H1 (cell line): Measurements from ENCODE around the gene PACS1. TPM values are rescaled to one million over a fixed set of nuclear protein-coding genes. Genes with fewer than 3 reads are reported as not detected.

ENCODE experiments used
- CTCF ChIA-PET: fragments of 300-600 bp; sonication (Branson Sonifier 250); formaldehyde crosslinking; loops from one replicate; lab custom pipeline; 2021; ENCODE audit not compliant: partially characterized antibody; lab: Charles Lee
- POLR2A ChIA-PET: fragments of 300-600 bp; sonication (Branson Sonifier 250); formaldehyde crosslinking; loops from one replicate; lab custom pipeline; 2021; ENCODE audit warnings: inconsistent platforms; ENCODE audit not compliant: partially characterized antibody; lab: Charles Lee
- DNase-seq, 2 experiments: peaks; one replicate each; pipeline versions ENCODE4 v3.0.0 to v3.0.0-alpha.2; 2010 to 2022; ENCODE audit warnings: low spot score in 2 of 2, low read depth in 1 of 2, mixed read lengths in 1 of 2
- FAIRE-seq: peaks from 2 replicates; lab custom pipeline; 2011; peaks lifted over from hg19 to GRCh38; lab: Jason Lieb, UNC
- H2AFZ ChIP-seq: 2 replicates; pipeline ENCODE4 v1.8.1; 2012; ENCODE audit warnings: low read length, inconsistent platforms
- H2AK5ac ChIP-seq: 2 replicates; pipeline ENCODE4 v1.6.1; 2013; ENCODE audit warnings: low read depth, low read length
- H2BK120ac ChIP-seq: replicated peaks from 2 replicates; pipeline ENCODE3; 2013; ENCODE audit warnings: low read depth, low read length, inconsistent platforms
- H2BK12ac ChIP-seq: 2 replicates; pipeline ENCODE4 v1.6.1; 2013; ENCODE audit warnings: low read depth, low read length
- H2BK15ac ChIP-seq: 2 replicates; pipeline ENCODE4 v1.6.1; 2013; ENCODE audit warnings: low read length
- H2BK20ac ChIP-seq: 2 replicates; pipeline ENCODE4 v1.6.1; 2013; ENCODE audit warnings: low read length
- H2BK5ac ChIP-seq: 2 replicates; pipeline ENCODE4 v1.6.1; 2013; ENCODE audit warnings: low read depth, low read length
- H3K14ac ChIP-seq: 2 replicates; pipeline ENCODE4 v1.6.1; 2013; ENCODE audit warnings: inconsistent platforms; ENCODE audit not compliant: insufficient read length
- H3K18ac ChIP-seq: 2 replicates; pipeline ENCODE4 v1.6.1; 2013; ENCODE audit warnings: low read length; ENCODE audit errors: extremely low read depth
- H3K23ac ChIP-seq: 2 replicates; pipeline ENCODE4 v1.6.1; 2013; ENCODE audit warnings: inconsistent platforms; ENCODE audit not compliant: insufficient read length
- H3K23me2 ChIP-seq: 2 replicates; pipeline ENCODE4 v1.6.1; 2013; ENCODE audit warnings: low read depth, low read length
- H3K27ac ChIP-seq: 2 replicates; pipeline ENCODE4 v1.6.1; 2011; ENCODE audit warnings: low read depth, low read length, inconsistent platforms
- H3K27me3 ChIP-seq, 4 experiments: replicated peaks in 1 of 4; 1 replicate in 1 of 4; 2 replicates in 3 of 4; pipeline versions ENCODE4 v1.6.1 to v1.8.1; 2011 to 2013; ENCODE audit warnings: low read length in 3 of 4, mild to moderate bottlenecking in 3 of 4, inconsistent platforms in 2 of 4, mixed read lengths in 2 of 4, moderate library complexity in 1 of 4; ENCODE audit not compliant: control insufficient read depth in 3 of 4, insufficient read depth in 3 of 4; ENCODE audit errors: extremely low read depth in 1 of 4
- H3K36me3 ChIP-seq, 4 experiments: 2 replicates each; pipeline versions ENCODE4 v1.6.1 to v1.8.1; 2011 to 2013; ENCODE audit warnings: mild to moderate bottlenecking in 4 of 4, low read length in 3 of 4, moderate library complexity in 2 of 4, control low read depth in 1 of 4, inconsistent platforms in 1 of 4; ENCODE audit not compliant: insufficient read depth in 4 of 4, control insufficient read depth in 2 of 4
- H3K4ac ChIP-seq: replicated peaks from 2 replicates; pipeline ENCODE3; 2013; ENCODE audit warnings: low read length, low read depth, mixed read lengths, inconsistent platforms; ENCODE audit not compliant: insufficient read length
- H3K4me1 ChIP-seq, 4 experiments: replicated peaks in 1 of 4; 1 replicate in 1 of 4; 2 replicates in 3 of 4; pipeline versions ENCODE4 v1.6.1 to v1.8.1; 2011 to 2013; ENCODE audit warnings: low read length in 3 of 4, inconsistent platforms in 2 of 4, mixed read lengths in 1 of 4; ENCODE audit not compliant: insufficient read depth in 4 of 4, control insufficient read depth in 3 of 4
- H3K4me2 ChIP-seq, 2 experiments: 2 replicates each; pipeline versions ENCODE4 v1.6.1 to v1.8.1; 2011 to 2013; ENCODE audit warnings: low read depth in 2 of 2, low read length in 2 of 2, control low read depth in 1 of 2, inconsistent platforms in 1 of 2, mild to moderate bottlenecking in 1 of 2; ENCODE audit not compliant: insufficient read depth in 1 of 2
- H3K4me3 ChIP-seq, 4 experiments: fragments of 200-600, 300-600 bp in 1 of 4; sonication (generic), shearing (Covaris generic), sonication (Bioruptor Twin) in 1 of 4; 2 replicates each; pipeline versions ENCODE4 v1.5.1 to v1.8.1; 2011 to 2016; ENCODE audit warnings: low read length in 4 of 4, low read depth in 3 of 4, control low read depth in 2 of 4, inconsistent platforms in 2 of 4, mild to moderate bottlenecking in 2 of 4, mixed read lengths in 1 of 4, moderate library complexity in 1 of 4; ENCODE audit not compliant: insufficient read depth in 2 of 4; ENCODE audit errors: extremely low read depth in 1 of 4
- H3K56ac ChIP-seq: replicated peaks from 2 replicates; pipeline ENCODE3; 2013; ENCODE audit warnings: low read depth, mild to moderate bottlenecking, mixed read lengths, low read length, inconsistent platforms; ENCODE audit not compliant: insufficient read length
- H3K79me1 ChIP-seq: 2 replicates; pipeline ENCODE4 v1.6.1; 2013; ENCODE audit warnings: low read depth, low read length, control low read depth
- H3K79me2 ChIP-seq, 2 experiments: 2 replicates each; pipeline versions ENCODE4 v1.6.1 to v1.8.1; 2012 to 2013; ENCODE audit warnings: low read length in 2 of 2, mild to moderate bottlenecking in 2 of 2, inconsistent platforms in 1 of 2; ENCODE audit not compliant: insufficient read depth in 2 of 2, control insufficient read depth in 1 of 2
- H3K9ac ChIP-seq, 4 experiments: replicated peaks in 1 of 4; 1 replicate in 1 of 4; 2 replicates in 3 of 4; pipeline versions ENCODE4 v1.6.1 to v1.8.1; 2011 to 2013; ENCODE audit warnings: low read depth in 3 of 4, low read length in 3 of 4, control low read depth in 2 of 4, mild to moderate bottlenecking in 2 of 4, moderate library complexity in 2 of 4, inconsistent platforms in 1 of 4; ENCODE audit errors: extremely low read depth in 1 of 4
- H3K9me3 ChIP-seq, 2 experiments: 2 replicates each; pipeline versions ENCODE4 v1.6.1 to v1.8.1; 2012 to 2013; ENCODE audit warnings: mild to moderate bottlenecking in 2 of 2, moderate library complexity in 2 of 2, control low read depth in 1 of 2, inconsistent platforms in 1 of 2, low read depth in 1 of 2, low read length in 1 of 2, mixed read lengths in 1 of 2; ENCODE audit not compliant: insufficient read depth in 2 of 2
- H4K20me1 ChIP-seq, 2 experiments: replicated peaks in 1 of 2; 2 replicates each; pipeline versions ENCODE3 to v1.8.1; 2011 to 2013; ENCODE audit warnings: inconsistent platforms in 2 of 2, low read length in 2 of 2, mild to moderate bottlenecking in 1 of 2; ENCODE audit not compliant: insufficient read depth in 2 of 2, control insufficient read depth in 1 of 2
- H4K5ac ChIP-seq: 2 replicates; pipeline ENCODE4 v1.6.1; 2013; ENCODE audit warnings: low read length, low read depth, mixed read lengths, inconsistent platforms; ENCODE audit not compliant: insufficient read length
- H4K8ac ChIP-seq: 2 replicates; pipeline ENCODE4 v1.8.0; 2013; ENCODE audit warnings: mild to moderate bottlenecking, moderate library complexity, low read length, inconsistent platforms; ENCODE audit not compliant: insufficient read depth; ENCODE audit errors: extremely low read depth
- H4K91ac ChIP-seq: replicated peaks from 2 replicates; pipeline ENCODE3; 2013; ENCODE audit warnings: low read length, mixed read lengths, inconsistent platforms; ENCODE audit not compliant: insufficient read length
- BRCA1 ChIP-seq: IDR thresholded peaks from 2 replicates; pipeline ENCODE4 v1.6.1; 2012; ENCODE audit warnings: low read depth, low read length, improper control_type of control experiment
- GABPA ChIP-seq: IDR thresholded peaks from 2 replicates; pipeline ENCODE4 v1.6.1; 2011; ENCODE audit warnings: mild to moderate bottlenecking, low read length, moderate library complexity, borderline replicate concordance; ENCODE audit not compliant: insufficient read depth
- POLR2AphosphoS5 ChIP-seq: IDR thresholded peaks from 2 replicates; pipeline ENCODE4 v1.6.1; 2011; ENCODE audit warnings: low read depth, low read length
- RNF2 ChIP-seq: fragments of 200-900, 300-1000 bp; sonication (generic); IDR thresholded peaks from 2 replicates; pipeline ENCODE4 v1.7.1; 2016; ENCODE audit warnings: borderline replicate concordance, low read depth, mild to moderate bottlenecking, antibody characterized with exemption, low read length; ENCODE audit not compliant: poor library complexity, severe bottlenecking; ENCODE audit errors: missing control alignments
- WGBS, 2 experiments: shearing (Covaris generic) in 1 of 2; methylation state at CpG; one replicate each; pipeline versions ENCODE4 v1.1.6 to v1.1.7; 2013 to 2015; ENCODE audit warnings: low lambda C conversion rate in 2 of 2, mixed read lengths in 2 of 2, inconsistent platforms in 1 of 2, low coverage in 1 of 2, missing lambda C conversion rate in 1 of 2; ENCODE audit not compliant: insufficient replicate concordance in 2 of 2, insufficient coverage in 1 of 2, insufficient read length in 1 of 2; ENCODE audit errors: extremely low coverage in 1 of 2, missing lambda C conversion rate in 1 of 2; 5-methylcytosine and 5-hydroxymethylcytosine counted together
- polyA plus RNA-seq, 7 experiments: library from polyadenylated mRNA; depleted of rRNA in 3 of 7; stranded (reverse) in 5 of 7; unstranded in 2 of 7; fragments of >200 nt in 5 of 7; fragments of 200-250 nt in 2 of 7; gene quantifications; 1 replicate in 5 of 7; 2 replicates in 1 of 7; 4 replicates in 1 of 7; pipeline versions ENCODE4 v1.2.1 to v1.2.3, GENCODE V29; 2011 to 2013; ENCODE audit warnings: missing spikeins in 2 of 7, mixed read lengths in 2 of 7
- total RNA-seq: library from RNA; stranded (reverse); fragmentation: NEBNext Ultra II Directional; extraction: Animal tissue kit (Norgen Biotek cat#: 25700); gene quantifications from 2 replicates; pipeline ENCODE4 v1.2.1, GENCODE V29; 2021
- TF ChIP-seq, protein P1 (sequence below): IDR thresholded peaks from 2 replicates; pipeline ENCODE4 v1.6.1; 2011; ENCODE audit warnings: low read length, improper control_type of control experiment

The PACS1 gene
- total and polyA plus RNA-seq, 2 of the 8 experiments (the other 6 are each of a cell fraction or from before 2014, with no cell fraction given): 11.5 to 36.0 TPM

- H3K4me1 ChIP-seq: peaks cover 0 to 21% (median 16%) of the 10 kb centered on the region in 4 experiments; a peak in 5 of 7 replicates
- H2BK120ac ChIP-seq: no peak overlapping the region
- H3K4ac ChIP-seq: no peak overlapping the region
- no peak overlapping the region for H4K5ac ChIP-seq
- peaks cover 3% of the 10 kb centered on the region; the same call in 1 of the 2 replicates for H3K23me2 ChIP-seq
- H3K9ac ChIP-seq: no peak overlapping the region
- no peak overlapping the region for H4K91ac ChIP-seq
- peaks cover 5% of the 10 kb centered on the region for H3K79me1 ChIP-seq
- 97% methylated on average over 8 of the region's 14 CpGs; no CpG with 5 or more reads in 1 of the 2 experiments for WGBS, 2 experiments
- no peak overlapping the region for H2BK12ac ChIP-seq
- peaks cover 9 to 28% of the 10 kb centered on the region in 2 experiments for H4K20me1 ChIP-seq
- H3K27ac ChIP-seq: no peak overlapping the region
- no peak overlapping the region for H2BK15ac ChIP-seq
- H4K8ac ChIP-seq: no peak overlapping the region
- H3K18ac ChIP-seq: no peak overlapping the region
- peaks cover 0 to 4% (median under 1%) of the 10 kb centered on the region in 4 experiments; a peak in 2 of 7 replicates for H3K27me3 ChIP-seq
- H3K23ac ChIP-seq: no peak overlapping the region
- ChIA-PET CTCF (interaction anchor here (0.5 to 5.2 kb wide), 18 partner anchors 7 to 697 kb away, joined by 3 to 48 read pairs (median 4); partner anchors contain the start of genes MRPL11, RAB1B, RIN1 and TMEM151A), POLR2A (interaction anchor here (0.8 to 7.9 kb wide), 9 partner anchors 8 to 62 kb away, joined by 3 to 125 read pairs (median 4); partner anchors contain the start of genes B4GAT1, BRMS1, RAB1B and TMEM151A)
- no peak overlapping the region for H3K4me2 ChIP-seq
- H2AFZ ChIP-seq: no peak overlapping the region
- H3K14ac ChIP-seq: no peak overlapping the region
- H3K9me3 ChIP-seq: no peaks in the 10 kb centered on the region
- H3K56ac ChIP-seq: no peak overlapping the region
- FAIRE-seq: no peak
- H2BK5ac ChIP-seq: no peak overlapping the region
- DNase-seq: no peak
- H3K79me2 ChIP-seq: peaks cover 0 to 9% of the 10 kb centered on the region in 2 experiments; a peak in 1 of 4 replicates
- no peak for TF ChIP-seq BRCA1
- no peak for TF ChIP-seq RNF2
- no peak for TF ChIP-seq GABPA
- TF ChIP-seq POLR2AphosphoS5: no peak
- TF ChIP-seq, protein P1, sequence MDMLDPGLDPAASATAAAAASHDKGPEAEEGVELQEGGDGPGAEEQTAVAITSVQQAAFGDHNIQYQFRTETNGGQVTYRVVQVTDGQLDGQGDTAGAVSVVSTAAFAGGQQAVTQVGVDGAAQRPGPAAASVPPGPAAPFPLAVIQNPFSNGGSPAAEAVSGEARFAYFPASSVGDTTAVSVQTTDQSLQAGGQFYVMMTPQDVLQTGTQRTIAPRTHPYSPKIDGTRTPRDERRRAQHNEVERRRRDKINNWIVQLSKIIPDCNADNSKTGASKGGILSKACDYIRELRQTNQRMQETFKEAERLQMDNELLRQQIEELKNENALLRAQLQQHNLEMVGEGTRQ: no peak
- H2BK20ac ChIP-seq: no peak overlapping the region
- H3K36me3 ChIP-seq: peaks cover 0 to 2% (median 0%) of the 10 kb centered on the region in 4 experiments; a peak in 1 of 8 replicates
- no peak overlapping the region for H3K4me3 ChIP-seq
- no peak overlapping the region for H2AK5ac ChIP-seq
These were observed 213.5 kb downstream of the PACS1 start for GRCh38 chr11:66283461-66284105.
